A673 (cell line): Measurements from ENCODE around the gene COL4A2. TPM values are rescaled to one million over a fixed set of nuclear protein-coding genes. Genes with fewer than 3 reads are reported as not detected.

Source experiments
- BruUV-seq: library from RNA; stranded (reverse); fragments of 400-500 nt; replicated peaks from 2 replicates; lab custom pipeline; 2021; lab: Mats Ljungman, UMichigan
- CTCF ChIA-PET: fragments of 300-600 bp; sonication (Branson Sonifier 250); formaldehyde crosslinking; loops from one replicate; lab custom pipeline; 2022; ENCODE audit warnings: antibody characterized with exemption; lab: Charles Lee
- POLR2A ChIA-PET: fragments of 300-600 bp; sonication (Branson Sonifier 250); formaldehyde crosslinking; loops from one replicate; lab custom pipeline; 2022; ENCODE audit warnings: antibody characterized with exemption; ENCODE audit not compliant: low non-redundant PET; lab: Charles Lee
- DNase-seq: peaks from one replicate; pipeline ENCODE4 v3.0.0-alpha.2; 2015; ENCODE audit warnings: low spot score
- H3K27ac ChIP-seq: fragments of 200-600 bp; sonication (generic); 2 replicates; pipeline ENCODE4 v1.5.1; 2016; ENCODE audit warnings: mixed run types, low read depth, mild to moderate bottlenecking, mixed read lengths, antibody characterized with exemption, low read length; ENCODE audit not compliant: poor library complexity, severe bottlenecking
- H3K27me3 ChIP-seq: fragments of 200-600 bp; sonication (generic); replicated peaks from 2 replicates; pipeline ENCODE4 v1.6.1; 2017; ENCODE audit warnings: mixed run types, low read depth, mild to moderate bottlenecking, mixed read lengths, antibody characterized with exemption, low read length; ENCODE audit not compliant: insufficient read depth, poor library complexity
- H3K36me3 ChIP-seq: fragments of 200-600 bp; sonication (generic); 2 replicates; pipeline ENCODE4 v1.6.1; 2016; ENCODE audit warnings: mixed run types, mild to moderate bottlenecking, mixed read lengths, antibody characterized with exemption, low read length; ENCODE audit not compliant: insufficient read depth, poor library complexity, severe bottlenecking
- H3K4me1 ChIP-seq: fragments of 200-600 bp; sonication (generic); 2 replicates; pipeline ENCODE4 v1.6.1; 2017; ENCODE audit warnings: mixed run types, mild to moderate bottlenecking, mixed read lengths, antibody characterized with exemption, low read length; ENCODE audit not compliant: insufficient read depth, poor library complexity, severe bottlenecking
- H3K4me3 ChIP-seq: fragments of 200-600 bp; sonication (generic); 2 replicates; pipeline ENCODE4 v1.5.1; 2016; ENCODE audit warnings: low read depth, mixed run types, mild to moderate bottlenecking, mixed read lengths, low read length; ENCODE audit not compliant: poor library complexity, severe bottlenecking
- H3K9me3 ChIP-seq: fragments of 200-600 bp; sonication (generic); 2 replicates; pipeline ENCODE4 v1.6.1; 2016; ENCODE audit warnings: mixed run types, low read depth, mild to moderate bottlenecking, mixed read lengths, antibody characterized with exemption, low read length; ENCODE audit not compliant: poor library complexity, severe bottlenecking
- EZH2 ChIP-seq: fragments of 200-600 bp; sonication (generic); IDR thresholded peaks from 2 replicates; pipeline ENCODE4 v1.6.1; 2017; ENCODE audit warnings: borderline replicate concordance, low read depth, mild to moderate bottlenecking, mixed read lengths, antibody characterized with exemption, low read length; ENCODE audit not compliant: poor library complexity, severe bottlenecking
- intact Hi-C: fragments of 100-400 bp; cut with micrococcal nuclease; formaldehyde crosslinking; loops from one replicate; pipeline ENCODE4 v1.10.0; 2022; ENCODE audit not compliant: unreplicated experiment
- total RNA-seq: library from RNA; stranded (reverse); gene quantifications from 2 replicates; pipeline ENCODE4 v1.2.3, GENCODE V29; 2021
- TF ChIP-seq, protein P1 (sequence below): fragments of 300-800, 200-600 bp; sonication (generic); conservative IDR thresholded peaks from 2 replicates; pipeline ENCODE4 v1.5.1; 2017; ENCODE audit warnings: low read depth, mild to moderate bottlenecking, antibody characterized with exemption, low read length, moderate library complexity, mixed read lengths

Gene COL4A2
- total RNA-seq, 1 experiment from 2014 or later = 184 TPM

DNA sequence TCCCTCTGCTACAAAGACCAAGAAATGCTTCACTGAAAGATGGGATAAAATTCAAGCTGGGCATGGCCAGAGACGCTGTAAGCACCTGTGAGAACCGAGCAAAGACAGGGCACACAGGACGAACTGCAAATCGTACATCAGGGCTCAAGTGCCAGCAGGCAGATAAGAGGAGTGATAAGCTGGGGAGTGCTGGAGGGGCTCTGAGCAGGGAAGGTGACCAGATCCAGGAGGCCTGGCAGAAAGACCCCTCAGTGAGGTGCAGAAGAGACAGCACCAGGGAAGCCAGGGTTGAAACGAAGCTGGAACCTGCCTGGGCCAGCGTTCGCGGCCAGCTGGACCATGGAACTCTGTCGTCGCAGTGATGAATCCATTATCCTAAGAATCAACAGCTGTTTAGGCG is 244.2 kb downstream of the COL4A2 start:
- H3K9me3 ChIP-seq = no peaks in the 10 kb centered on the region
- POLR2A ChIA-PET = no interaction called here
- no peaks in the 10 kb centered on the region for H3K27me3 ChIP-seq
- TF ChIP-seq, protein P1, sequence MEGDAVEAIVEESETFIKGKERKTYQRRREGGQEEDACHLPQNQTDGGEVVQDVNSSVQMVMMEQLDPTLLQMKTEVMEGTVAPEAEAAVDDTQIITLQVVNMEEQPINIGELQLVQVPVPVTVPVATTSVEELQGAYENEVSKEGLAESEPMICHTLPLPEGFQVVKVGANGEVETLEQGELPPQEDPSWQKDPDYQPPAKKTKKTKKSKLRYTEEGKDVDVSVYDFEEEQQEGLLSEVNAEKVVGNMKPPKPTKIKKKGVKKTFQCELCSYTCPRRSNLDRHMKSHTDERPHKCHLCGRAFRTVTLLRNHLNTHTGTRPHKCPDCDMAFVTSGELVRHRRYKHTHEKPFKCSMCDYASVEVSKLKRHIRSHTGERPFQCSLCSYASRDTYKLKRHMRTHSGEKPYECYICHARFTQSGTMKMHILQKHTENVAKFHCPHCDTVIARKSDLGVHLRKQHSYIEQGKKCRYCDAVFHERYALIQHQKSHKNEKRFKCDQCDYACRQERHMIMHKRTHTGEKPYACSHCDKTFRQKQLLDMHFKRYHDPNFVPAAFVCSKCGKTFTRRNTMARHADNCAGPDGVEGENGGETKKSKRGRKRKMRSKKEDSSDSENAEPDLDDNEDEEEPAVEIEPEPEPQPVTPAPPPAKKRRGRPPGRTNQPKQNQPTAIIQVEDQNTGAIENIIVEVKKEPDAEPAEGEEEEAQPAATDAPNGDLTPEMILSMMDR = no peak
- TF ChIP-seq EZH2 = no peak
- no TSS peak for BruUV-seq
- no peaks in the 10 kb centered on the region for H3K36me3 ChIP-seq
- H3K4me3 ChIP-seq = no peak overlapping the region
- no peak for DNase-seq
- CTCF ChIA-PET = no interaction called here
- no peak overlapping the region for H3K27ac ChIP-seq
- intact Hi-C loops = no loop called here
- H3K4me1 ChIP-seq = no peaks in the 10 kb centered on the region

DNA sequence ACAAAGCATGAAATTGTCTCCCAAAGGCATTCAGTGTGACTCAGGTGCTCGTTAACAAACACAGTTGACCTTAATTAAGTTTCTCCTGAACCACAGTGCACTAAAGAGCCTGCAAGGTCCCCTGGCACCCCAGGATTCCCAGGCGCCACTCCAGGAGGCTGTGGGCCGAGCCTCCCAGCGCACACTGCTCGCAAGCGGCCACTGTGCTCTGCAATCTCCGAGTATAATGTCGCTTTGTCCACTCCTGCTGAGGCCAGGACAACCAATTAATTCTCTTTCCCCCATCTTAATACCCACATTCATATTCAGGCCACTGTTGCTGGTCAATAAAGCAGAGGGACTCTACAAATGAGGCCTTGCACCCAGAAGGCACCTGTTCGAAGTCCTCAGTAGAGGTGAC is 245.7 kb downstream of the COL4A2 start:
- H3K4me3 ChIP-seq = no peak overlapping the region
- no TSS peak for BruUV-seq
- DNase-seq = no peak
- ChIA-PET CTCF (no interaction called here), POLR2A (no interaction called here)
- no peaks in the 10 kb centered on the region for H3K4me1 ChIP-seq
- H3K27me3 ChIP-seq = no peaks in the 10 kb centered on the region
- no peak overlapping the region for H3K27ac ChIP-seq
- no peaks in the 10 kb centered on the region for H3K36me3 ChIP-seq
- TF ChIP-seq, protein P1 = no peak
- TF ChIP-seq EZH2 = no peak
- intact Hi-C loops = no loop called here
- H3K9me3 ChIP-seq = no peaks in the 10 kb centered on the region

DNA sequence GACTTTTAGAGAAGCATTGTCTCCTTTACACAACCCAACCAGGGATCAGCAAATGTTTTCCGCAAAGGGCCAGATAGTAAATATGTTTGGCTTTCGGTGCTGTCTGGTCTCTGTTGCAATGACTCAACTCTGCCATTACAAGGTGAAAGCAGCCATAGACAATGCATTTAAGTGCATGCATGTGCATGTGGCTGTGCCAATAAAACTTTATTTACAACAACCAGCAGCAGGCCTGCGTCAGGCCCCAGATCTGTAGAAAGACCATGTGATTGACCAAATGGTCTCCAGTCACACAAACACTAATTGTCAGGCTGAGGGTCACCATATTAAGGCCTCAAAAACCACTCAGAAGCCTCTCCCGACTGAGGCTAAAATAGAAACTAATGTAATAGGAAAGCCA is 246.3 kb downstream of the COL4A2 start:
- no peak for DNase-seq
- ChIA-PET POLR2A (no interaction called here), CTCF (no interaction called here)
- Histone ChIP-seq H3K9me3 (no peaks in the 10 kb centered on the region), H3K4me3 (no peak overlapping the region), H3K27me3 (no peaks in the 10 kb centered on the region), H3K4me1 (no peaks in the 10 kb centered on the region), H3K27ac (no peak overlapping the region), H3K36me3 (no peaks in the 10 kb centered on the region)
- intact Hi-C loops = no loop called here
- BruUV-seq = no TSS peak
- no peak for TF ChIP-seq EZH2
- TF ChIP-seq, protein P1 = no peak
